Endothelial cell of umbilical vein (primary cell): ENCODE data around the gene CNTNAP4.

ENCODE experiments used
- CTCF ChIP-seq, 2 donors: IDR thresholded peaks; 1 replicate in 1 of 2; 2 replicates in 1 of 2; pipeline ENCODE4 v1.5.1; 2011; ENCODE audit warnings: low read length in 2 of 2, mild to moderate bottlenecking in 2 of 2, moderate library complexity in 2 of 2, control low read depth in 1 of 2, inconsistent platforms in 1 of 2, low read depth in 1 of 2; ENCODE audit not compliant: insufficient read depth in 1 of 2; ENCODE audit errors: extremely low read depth in 1 of 2
- POLR2A ChIP-seq: IDR thresholded peaks from 2 replicates; pipeline ENCODE4 v1.6.1; 2012; ENCODE audit warnings: low read depth, mild to moderate bottlenecking, control low read depth, low read length

GRCh38 chr16:76464955-76465620 is 187.9 kb downstream of the CNTNAP4 start:
- TF ChIP-seq CTCF (IDR thresholded peaks at IDR 0.05; ENCODE audit: extremely low read depth in 1 of 2, insufficient read depth in 1 of 2, low read depth in 1 of 2, low read length in 2 of 2) = no peak
- no peak for TF ChIP-seq POLR2A
